GM18498 (cell line): ENCODE measurements around the gene CALN1.
"Not testable (repeated sequence)": the region's sequence is repeated elsewhere in the genome, so short reads cannot be mapped to it uniquely, and the experiment has no call there.

Source experiments
- ATAC-seq: cut with Tn5 transposase; IDR thresholded peaks from one replicate; pipeline ENCODE4 v1.9.1; 2021; ENCODE audit warnings: mild to moderate bottlenecking, moderate library complexity; ENCODE audit not compliant: unreplicated experiment

CALN1 gene

DNA sequence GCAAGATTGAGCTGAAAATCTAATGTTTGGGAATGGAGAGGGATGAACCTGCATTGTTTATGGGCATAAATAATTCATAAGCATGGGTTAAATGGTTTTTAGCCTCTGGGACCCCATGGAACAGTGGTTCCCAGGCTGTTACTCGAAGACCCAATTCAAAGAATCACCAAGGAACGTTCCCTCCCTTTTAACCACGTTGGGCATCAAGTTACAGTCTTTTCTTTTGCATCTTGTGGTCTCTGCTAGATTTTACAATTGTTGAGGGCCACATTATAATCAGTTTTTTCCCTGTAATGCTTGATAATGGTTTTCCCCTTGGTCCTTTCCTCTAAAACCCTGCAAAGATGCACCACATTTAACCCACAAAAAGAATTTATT lies 2.5 kb downstream of the CALN1 start:
- ATAC-seq, result no peak

DNA sequence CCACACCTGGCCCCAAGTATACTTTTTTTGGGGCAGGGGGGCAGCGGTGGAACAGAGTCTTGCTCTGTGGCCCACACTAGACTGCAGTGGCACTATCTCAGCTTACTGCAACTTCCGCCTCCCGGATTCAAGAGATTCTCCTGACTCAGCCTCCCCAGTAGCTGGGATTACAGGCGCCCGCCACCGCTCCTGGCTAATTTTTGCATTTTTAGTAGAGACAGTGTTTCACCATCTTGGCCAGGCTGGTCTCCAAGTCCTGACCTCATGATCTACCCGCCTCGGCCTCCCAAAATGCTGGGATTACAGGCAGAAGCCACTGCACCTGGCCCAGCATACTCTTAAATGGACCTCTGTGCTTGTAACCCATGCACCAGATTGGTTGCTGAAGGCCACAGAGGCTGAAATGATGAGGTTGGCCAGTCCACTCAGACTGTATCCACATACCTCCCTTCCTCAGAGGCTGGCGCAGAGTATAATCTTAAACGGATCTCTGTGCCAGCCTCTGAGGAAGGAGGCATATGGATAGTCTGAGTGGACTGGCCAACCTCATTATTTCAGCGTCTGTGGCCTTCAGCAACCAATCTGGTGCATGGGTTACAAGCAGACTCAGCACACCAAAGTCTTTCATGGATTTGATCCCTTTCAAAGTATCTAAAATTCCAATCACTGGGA lies 3.0 kb downstream of the CALN1 start:
- no peak for ATAC-seq

DNA sequence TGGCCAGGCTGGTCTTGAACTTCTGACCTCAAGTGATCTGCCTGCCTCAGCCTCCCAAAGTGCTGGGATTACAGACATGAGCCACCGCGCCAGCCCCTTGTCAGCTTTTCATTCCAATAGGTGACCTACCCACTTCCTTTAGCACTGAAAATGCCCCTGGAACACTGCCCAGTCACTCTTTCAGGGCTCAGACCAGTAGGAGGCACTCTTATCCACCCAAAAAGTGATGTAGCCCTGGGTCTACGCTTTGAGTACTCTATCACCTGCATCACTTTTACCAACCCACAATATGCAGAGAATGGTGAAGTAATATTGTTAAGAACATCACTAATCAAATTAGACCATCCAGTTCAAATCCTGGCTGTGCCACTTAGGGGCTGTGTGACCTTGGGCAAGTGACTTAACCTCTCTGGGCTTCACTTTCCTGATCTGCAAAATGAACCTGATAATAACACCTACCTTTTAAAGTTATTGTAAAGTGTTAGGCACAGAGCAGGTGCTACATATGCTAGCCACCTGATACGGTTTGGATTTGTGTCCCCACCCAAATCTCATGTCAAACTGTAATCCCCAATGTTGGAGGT lies 5.2 kb downstream of the CALN1 start:
- ATAC-seq, result no peak

DNA sequence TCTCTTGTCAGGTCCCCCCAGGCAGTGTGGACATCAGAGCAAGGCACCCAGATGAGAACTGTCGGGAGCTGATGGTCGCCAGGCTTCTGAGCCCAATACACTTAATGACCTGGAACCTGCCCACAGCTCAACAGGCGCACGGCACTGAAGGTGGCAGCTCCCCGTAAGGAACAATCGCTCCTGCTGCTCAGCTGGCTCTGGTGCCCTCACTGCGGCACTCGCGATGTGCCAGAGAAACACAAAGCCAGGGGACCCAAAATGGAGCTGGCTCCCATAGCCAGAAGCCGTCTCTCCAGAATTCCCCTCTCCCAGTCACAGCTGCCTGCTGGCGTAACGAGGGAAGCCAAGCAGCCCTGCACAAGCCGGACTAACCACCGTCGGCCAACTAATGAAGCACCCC lies 6.3 kb downstream of the CALN1 start:
- no peak for ATAC-seq

DNA sequence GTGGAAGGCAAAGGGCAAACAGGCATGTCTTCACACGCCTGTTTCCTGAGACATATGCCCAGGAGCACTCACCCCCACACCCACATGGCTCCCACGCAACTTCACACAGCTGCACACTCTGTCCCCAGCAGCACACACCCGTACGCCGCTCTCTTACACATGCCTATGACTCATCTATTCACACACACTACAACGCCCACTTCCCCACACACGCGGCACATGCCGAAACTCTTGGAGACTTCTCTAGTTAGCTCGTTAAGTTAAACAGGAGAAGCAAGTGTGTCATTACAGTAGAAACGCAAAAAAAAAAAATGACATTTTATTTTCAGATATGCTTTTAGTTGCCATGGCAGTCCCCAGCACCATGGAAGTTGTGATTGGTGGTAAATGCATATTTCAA lies 6.7 kb downstream of the CALN1 start:
- ATAC-seq, result peak; percentile 64

DNA sequence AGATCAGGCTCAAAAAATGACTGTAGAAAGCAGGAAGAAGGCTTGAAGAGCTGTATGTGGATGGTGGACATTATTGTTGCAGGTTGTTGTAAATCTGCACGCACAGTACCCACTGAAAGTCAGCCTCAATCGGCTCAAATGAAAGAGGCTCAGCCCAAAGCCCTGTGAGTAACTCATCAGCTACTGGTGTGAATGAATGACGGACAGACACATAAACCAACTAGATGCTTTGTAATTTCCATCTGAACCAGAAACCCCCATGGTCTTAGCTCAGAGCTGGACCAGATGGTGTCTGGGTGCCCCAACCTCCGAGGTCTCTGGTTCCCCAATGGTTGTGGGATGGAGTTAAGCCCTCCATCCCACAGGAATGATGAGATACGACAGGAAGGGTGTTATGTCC lies 7.4 kb downstream of the CALN1 start:
- no peak for ATAC-seq

DNA sequence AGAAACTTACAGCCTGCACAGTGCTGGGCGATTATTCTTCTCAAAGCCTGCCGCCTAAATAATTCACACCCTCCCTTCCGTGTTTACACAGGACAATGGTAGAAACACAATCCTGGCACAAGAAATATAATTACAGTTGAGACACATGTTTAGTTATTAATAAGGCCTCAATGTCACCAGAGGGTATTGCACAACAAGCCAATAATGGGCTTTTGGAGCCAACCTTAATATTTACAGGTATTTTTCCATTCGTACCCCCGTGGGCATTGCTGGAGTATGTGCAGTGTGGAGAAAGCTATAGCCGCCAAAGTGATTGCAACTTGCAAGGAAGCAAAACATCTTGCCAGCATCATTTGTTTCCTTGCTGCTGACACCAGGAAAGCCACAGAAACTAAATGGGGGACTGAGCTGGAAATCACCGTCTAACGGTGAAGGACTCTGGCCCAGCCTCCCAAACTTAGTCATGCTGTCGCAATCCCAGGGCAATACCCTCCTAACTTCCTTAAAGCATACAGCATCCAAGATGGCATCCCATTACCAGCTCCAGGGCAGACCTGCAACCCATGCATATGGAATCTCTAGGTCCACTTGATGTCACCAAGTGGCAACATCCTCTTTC lies 8.6 kb downstream of the CALN1 start:
- ATAC-seq, result peak; percentile 40

DNA sequence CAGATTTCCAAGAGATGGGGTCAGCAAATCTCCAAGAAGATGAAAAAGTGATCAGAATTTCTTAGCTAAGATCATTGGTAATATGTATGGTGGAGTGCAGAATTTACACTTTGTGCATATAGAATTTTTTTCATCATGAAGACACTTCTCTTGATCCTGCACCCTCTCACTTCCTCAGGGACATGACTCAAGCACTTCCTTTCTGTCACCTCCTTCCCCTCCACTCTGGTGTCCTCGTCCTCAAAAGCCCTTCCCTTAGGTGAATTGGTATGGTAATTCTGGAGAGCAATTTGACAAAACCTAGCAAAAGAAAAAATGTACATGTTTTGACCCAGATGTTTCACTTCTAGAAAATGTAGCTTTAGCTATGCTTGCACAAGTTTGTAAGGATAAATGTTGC lies 18.1 kb downstream of the CALN1 start:
- ATAC-seq, result no peak

DNA sequence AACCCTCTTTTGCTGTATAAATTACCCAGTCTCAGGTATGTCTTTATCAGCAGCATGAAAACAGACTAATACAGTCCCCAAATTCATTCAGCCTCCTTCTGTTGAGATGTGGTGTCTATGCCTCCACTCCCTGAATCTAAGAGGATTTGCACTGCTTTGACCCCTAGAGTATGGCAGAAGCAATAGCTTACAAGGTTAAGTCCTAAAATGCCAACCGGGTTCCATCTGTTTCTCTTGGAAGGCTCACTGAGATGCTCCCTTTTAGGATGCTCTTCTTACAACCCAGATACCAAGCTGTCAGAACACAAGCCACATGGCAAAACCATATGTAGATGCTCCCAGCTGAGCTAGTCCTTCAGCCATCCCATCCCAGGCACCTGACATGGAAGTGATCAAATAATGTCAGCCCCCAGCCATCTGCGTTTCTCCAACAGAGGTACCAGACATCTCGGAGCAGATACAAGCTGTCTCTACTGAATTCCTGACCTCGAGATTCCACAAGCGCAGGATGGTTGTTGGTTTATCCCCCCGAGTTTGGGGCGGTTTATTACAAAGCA lies 20.2 kb downstream of the CALN1 start:
- ATAC-seq, result no peak

DNA sequence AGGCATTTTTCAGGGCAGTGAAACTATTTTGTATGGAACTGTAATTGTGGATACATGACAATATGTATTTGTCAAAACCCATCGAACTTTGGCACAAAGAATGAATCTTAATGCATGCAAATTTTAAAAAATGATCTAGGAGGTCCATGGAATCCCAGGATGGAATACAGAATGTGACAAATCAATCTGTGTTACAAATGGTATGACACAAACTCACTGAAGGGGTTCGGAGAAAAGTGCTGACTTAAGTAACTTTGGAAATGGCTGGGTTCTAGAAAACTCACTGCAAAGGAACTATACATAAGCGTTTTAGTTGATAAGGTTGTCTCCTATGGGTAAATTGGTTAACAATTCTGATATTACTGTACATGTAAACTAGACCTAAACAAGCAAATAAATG lies 26.0 kb downstream of the CALN1 start:
- ATAC-seq, result no peak

DNA sequence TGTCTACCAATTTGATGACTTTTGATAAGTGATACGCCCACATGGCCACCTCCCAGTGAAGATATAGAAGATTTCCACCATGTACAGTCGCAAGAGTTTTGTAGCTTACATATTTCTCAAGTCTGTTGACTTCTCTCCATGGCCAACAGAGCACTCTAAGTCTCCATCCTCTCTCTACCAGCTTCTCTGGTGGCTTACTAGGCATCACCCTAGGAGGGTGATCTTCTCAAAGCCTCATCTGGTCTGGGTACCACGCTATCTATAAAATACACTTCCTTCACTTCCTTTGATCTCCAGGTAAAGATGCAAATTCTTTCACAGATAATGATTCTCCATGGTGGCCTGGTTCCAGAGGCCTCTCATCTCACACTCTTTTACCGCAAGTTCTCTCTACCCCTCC lies 49.9 kb downstream of the CALN1 start:
- no peak for ATAC-seq

DNA sequence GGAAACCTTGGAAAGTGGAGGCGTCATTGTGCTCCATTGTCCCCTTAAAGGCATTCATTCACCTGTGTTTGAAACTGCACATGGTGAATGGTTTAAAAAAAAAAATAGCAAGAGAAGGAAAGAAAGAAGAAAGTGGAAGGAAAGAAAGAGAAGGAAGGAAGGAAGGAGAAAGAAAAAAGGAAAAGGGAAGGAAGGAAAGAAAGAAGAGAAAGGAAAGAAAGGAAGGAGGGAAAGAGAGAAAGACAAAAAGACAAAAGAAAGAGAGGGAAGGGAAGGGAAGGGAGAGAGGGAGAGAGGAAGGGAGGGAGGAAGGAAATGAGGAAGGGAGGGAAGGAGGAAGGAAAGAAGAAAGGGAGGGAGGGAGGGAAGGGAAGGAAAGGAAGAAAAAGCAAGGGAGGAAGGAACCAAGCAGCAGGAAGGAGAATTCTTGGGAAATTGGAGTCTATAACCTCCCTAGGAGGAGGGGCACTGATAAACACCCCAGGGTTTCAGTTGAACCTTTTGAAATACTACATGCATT lies 66.9 kb downstream of the CALN1 start:
- ATAC-seq, result no peak

DNA sequence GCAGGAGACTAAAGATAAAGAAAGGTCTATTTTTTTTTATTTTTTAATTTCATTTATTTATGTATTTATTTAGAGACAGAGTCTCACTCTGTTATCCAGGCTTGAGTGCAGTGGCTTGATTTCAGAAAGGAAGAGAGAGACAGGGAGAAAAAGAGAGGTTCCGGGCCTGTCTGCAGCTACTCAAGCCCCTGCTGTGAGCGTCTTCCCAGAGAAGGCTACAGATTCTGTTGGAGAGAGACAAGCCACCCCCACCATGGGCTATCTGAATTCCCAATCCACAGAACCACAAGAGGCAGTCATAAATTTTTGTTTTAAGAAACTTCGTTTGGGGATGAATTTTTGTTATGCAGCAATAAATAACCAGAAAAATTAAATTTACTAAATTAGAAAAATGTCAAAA lies 68.1 kb downstream of the CALN1 start:
- ATAC-seq, result no peak

DNA sequence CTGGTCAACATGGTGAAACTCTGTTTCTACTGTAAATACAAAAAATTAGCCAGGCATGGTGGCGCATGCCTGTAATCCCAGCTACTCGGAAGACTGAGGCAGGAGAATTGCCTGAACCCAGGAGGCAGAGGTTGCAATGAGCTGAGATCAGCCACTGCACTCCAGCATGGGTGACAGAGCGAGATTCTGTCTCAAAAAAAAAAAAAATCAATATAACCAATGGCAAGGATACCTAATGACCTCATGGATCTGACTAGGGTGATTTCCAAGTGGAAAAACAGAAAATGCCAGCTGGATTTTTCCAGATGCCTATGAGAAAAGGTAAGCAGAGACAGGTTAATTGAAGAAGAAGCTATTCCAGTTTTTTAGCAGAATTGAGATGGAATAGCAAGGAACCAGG lies 68.8 kb downstream of the CALN1 start:
- not testable (repeated sequence) for ATAC-seq

DNA sequence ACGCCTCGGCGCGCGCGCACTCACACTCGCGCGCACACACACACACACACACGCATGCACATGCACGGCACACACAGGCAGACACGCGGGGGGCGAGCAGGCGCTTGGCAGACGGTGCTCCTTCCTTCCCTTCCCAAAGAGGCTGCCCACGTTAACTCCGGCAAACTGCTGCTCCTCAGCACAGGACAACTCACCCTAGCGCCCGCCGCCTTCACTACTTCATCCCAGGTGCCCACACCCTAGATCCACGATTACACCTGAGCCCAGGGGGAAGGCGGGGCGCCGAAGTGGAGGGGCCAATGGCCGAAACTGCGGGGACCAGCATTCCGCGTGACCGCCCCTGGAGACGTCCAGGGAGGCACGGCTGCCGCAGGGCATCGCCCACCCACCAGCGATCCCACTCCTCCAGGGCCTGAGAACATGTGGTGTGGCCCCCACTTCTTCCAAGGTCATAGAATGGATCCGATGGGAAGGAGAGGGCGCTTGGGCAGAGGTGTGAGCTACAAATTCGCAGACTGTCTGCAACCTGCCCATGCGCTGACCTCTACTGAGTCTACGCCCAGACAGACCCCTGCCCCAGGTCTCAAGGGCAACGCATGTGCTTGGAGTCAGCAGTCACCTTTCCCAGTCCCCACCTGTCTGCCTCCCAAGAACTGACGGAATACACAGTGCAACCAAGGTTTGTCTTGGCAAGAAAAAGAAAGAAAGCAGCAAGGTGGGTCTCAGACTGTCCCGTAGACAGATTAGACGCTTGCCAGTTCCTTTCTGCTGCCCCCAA lies 74.6 kb downstream of the CALN1 start:
- ATAC-seq, result no peak

DNA sequence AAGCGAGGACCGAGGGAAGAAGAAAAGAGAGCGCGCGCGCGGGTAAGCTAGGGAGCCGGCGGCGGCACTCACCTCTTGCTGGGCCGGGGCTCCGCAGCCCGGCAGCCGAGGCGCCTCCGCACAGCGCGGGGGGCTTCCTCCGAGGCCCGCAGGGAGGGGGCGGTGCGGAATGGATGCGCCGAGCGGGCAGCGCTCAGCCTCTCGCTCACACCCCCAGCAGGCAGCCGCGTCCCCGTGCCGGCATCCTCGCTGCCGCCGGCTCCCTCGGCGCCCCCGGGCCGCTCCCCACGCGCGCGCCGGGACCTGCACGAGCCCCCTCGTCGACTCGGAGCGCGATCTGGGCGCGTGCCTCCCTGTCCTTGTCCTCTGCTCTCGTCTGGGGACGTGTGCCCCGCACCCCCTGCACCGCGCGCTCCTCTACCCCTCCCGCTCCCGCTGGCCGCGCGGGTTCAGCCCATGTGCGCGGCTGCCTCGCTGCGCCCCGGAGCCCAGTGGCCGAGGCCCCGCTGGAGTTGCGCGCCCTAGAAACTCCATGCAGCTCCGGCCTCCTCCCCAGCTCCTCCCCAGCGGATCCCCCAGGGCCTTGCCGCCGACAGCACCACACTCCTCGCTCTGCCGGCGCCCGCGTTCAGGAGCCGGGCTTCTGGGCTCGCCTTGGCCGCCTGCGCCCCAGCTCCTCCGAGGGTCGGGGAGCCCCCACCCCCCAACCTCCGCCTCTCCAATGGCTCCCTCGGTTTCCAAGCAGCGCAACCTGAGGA lies 75.3 kb downstream of the CALN1 start:
- ATAC-seq, result no peak

DNA sequence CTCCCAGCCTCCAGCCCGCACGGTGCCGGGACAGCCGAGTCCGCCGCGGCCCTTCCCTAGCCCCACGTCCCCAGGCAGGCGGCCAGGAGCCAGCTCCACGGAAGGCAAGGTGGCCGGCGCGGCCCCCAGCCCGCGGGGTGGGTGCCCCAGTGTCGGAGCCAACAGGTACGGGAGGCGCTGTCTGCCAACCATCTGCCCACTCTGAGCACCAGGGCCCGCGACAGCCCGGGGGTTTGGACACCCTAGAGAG lies 75.8 kb downstream of the CALN1 start:
- no peak for ATAC-seq

DNA sequence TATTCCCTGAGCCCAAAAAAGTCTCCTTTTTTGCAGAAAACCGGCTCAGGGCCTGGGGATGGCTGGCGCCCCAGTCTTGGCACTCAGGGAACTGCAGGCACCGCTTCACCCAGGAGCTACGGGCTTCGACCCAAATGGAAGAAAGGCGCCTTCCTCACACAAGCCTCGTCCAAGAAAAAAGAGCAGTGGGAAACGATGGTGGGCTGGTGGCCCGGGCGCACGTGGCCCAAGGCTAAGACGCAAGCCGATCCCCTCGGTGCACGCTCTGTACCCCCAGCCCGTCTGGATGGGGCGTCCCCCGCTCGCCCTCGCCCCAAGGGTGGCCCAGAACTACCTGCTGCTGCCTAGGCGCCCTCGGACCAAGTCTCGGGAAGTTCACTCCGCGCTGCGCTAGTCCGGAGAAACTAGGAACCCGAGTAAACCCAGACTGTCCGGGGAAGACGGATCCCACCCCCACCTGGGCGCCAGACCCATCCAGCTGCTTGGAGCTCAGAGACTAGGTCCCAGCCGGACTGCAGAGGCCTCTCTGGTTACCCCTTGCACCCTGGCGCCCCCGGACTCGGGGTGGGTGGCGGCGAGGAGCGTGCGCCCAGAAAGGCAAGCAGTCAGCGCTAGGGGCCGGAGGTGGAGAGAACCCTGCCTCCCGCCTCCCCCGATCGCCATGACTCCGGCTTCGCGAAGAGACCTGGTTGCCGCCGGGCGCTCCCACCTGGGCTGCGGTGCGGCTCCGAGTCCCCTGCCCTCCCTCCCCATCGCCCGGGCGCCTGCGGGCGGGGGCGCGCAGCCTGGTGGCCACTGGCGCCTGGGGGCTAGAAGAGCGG lies 76.4 kb downstream of the CALN1 start:
- no peak for ATAC-seq

DNA sequence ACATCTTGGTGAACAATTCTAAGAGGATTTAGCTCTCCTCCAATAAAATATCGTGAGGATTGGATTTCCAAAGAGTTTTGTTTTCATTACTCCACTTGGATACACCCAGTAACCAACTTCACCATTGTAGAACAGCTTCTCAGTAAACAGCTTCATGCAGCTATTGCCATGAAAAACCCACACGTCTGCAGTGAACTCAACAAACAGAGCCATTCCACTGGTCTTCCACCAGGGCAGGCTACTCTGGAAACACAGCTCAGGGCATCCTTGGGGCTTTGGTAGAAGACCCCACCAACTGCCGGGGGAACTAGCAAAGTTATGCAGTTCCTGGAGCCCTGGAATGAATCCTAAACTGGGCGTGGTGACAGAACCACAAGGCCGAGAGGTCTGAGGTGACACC lies 77.4 kb downstream of the CALN1 start:
- no peak for ATAC-seq

DNA sequence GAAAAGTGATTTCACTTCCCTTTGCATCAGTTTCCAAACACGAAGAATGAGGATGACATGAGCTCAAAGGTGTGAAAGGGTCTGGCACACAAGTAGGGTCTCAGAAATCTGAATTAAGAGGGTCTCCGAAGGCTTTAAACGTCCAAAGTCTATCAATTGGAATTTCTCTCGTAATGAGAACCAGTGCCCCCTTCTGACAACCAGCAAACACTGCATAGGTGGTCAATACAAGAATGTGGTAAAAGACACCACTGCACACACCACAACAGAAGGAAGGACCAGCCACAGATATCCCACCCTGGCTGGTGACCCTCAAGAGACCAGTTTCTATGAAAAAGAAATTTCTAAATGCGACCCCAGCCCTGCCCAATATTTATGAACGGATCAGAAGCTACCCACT lies 78.1 kb downstream of the CALN1 start:
- no peak for ATAC-seq
